SH-SY5Y (cell line): ENCODE measurements around the gene ULK1.

Source experiments
- GATA2 ChIP-seq: IDR thresholded peaks from 2 replicates; pipeline ENCODE4 v1.6.1; 2011; ENCODE audit warnings: mild to moderate bottlenecking, low read depth, low read length
- GATA3 ChIP-seq: IDR thresholded peaks from 2 replicates; pipeline ENCODE4 v1.6.1; 2011; ENCODE audit warnings: low read depth, mild to moderate bottlenecking, low read length, moderate library complexity

- no peak for TF ChIP-seq GATA2
- TF ChIP-seq GATA3 = no peak
Observed at GRCh38 chr12:131852551-131853299, 41.7 kb upstream of the ULK1 start.
